SH-SY5Y (cell line): ENCODE measurements around the gene PSEN1.

Source experiments
- GATA2 ChIP-seq: IDR thresholded peaks from 2 replicates; pipeline ENCODE4 v1.6.1; 2011; ENCODE audit warnings: mild to moderate bottlenecking, low read depth, low read length
- GATA3 ChIP-seq: IDR thresholded peaks from 2 replicates; pipeline ENCODE4 v1.6.1; 2011; ENCODE audit warnings: low read depth, mild to moderate bottlenecking, low read length, moderate library complexity

DNA sequence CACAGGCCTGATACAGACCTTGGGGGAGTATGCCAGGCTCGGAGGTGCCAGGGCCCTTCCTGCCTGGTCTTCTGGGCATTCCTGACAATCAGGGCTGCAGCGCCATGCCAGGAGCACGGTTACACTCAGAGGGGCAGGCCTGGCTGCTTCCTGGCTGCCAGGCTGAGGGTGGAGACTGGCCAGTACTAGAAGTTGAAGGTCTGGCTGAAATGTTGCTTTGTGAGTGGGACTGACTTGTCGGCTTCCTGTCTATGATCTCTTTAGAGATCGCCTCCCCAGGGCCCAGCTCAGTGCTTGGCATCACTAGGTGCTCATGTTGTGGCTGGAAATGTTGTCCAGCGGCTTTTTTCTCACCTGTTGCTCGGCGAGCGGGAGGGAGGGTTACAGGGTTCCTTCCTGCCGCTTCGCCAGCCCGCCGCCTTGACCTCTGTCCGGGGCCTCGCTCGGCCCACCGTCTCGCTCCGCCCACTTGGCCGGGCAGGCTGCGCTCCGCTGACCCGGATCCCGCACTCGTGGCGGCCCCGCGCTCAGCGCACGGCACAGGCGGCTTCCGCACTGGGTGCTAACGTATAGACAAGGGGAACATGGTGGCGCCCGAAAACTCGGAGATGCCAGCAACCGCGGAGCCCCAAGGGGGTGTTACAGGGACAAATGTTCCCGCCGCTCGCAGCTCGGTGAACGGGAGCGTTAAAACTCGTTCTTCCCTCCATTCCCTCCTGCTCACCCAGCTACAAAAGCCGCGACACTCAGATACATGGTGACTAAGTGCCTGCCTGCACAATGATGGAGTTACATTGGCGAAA is 133.6 kb downstream of the PSEN1 start:
- TF ChIP-seq GATA2 (no peak), GATA3 (no peak)
